Fibroblast of lung (primary cell): ENCODE measurements around the gene EEF1AKMT3. TPM values are rescaled to one million over a fixed set of nuclear protein-coding genes. Genes with fewer than 3 reads are reported as not detected.

Experiments used
- DNase-seq, 2 donors: peaks; one replicate each; pipeline versions ENCODE4 v3.0.0 to v3.0.0-alpha.2; 2010; ENCODE audit warnings: low read depth in 2 of 2
- H2AFZ ChIP-seq: 2 replicates; pipeline ENCODE4 v1.5.1; 2012; ENCODE audit warnings: low read length, control low read depth, inconsistent platforms
- H3K27ac ChIP-seq: 2 replicates; pipeline ENCODE4 v1.5.1; 2011; ENCODE audit warnings: low read length, control low read depth; ENCODE audit not compliant: insufficient read depth
- H3K27me3 ChIP-seq: 2 replicates; pipeline ENCODE4 v1.5.1; 2011; ENCODE audit warnings: mild to moderate bottlenecking, low read length; ENCODE audit not compliant: control insufficient read depth, insufficient read depth
- H3K36me3 ChIP-seq: 2 replicates; pipeline ENCODE4 v1.5.1; 2011; ENCODE audit warnings: low read length; ENCODE audit not compliant: control insufficient read depth, insufficient read depth
- H3K4me1 ChIP-seq: 2 replicates; pipeline ENCODE4 v1.5.1; 2011; ENCODE audit warnings: low read length; ENCODE audit not compliant: control insufficient read depth, insufficient read depth; ENCODE audit errors: extremely low read depth
- H3K4me2 ChIP-seq: 2 replicates; pipeline ENCODE4 v1.5.1; 2011; ENCODE audit warnings: low read length, control low read depth; ENCODE audit not compliant: insufficient read depth; ENCODE audit errors: extremely low read depth
- H3K4me3 ChIP-seq, 4 experiments: fragments of 200-600 bp in 1 of 4; sonication (generic) in 1 of 4; replicated peaks in 1 of 4; 2 replicates each; pipeline ENCODE4 v1.5.1; 2011 to 2016; ENCODE audit warnings: low read length in 4 of 4, low read depth in 3 of 4, mild to moderate bottlenecking in 3 of 4, control low read depth in 2 of 4, inconsistent platforms in 1 of 4, mixed read lengths in 1 of 4; ENCODE audit not compliant: insufficient read depth in 1 of 4; ENCODE audit errors: control extremely low read depth in 1 of 4
- H3K79me2 ChIP-seq: 2 replicates; pipeline ENCODE4 v1.5.1; 2012; ENCODE audit warnings: mild to moderate bottlenecking, low read length, inconsistent platforms; ENCODE audit not compliant: control insufficient read depth, insufficient read depth
- H3K9ac ChIP-seq: 2 replicates; pipeline ENCODE4 v1.5.1; 2011; ENCODE audit warnings: mild to moderate bottlenecking, low read length, control low read depth; ENCODE audit not compliant: insufficient read depth
- H3K9me3 ChIP-seq: 2 replicates; pipeline ENCODE4 v1.5.1; 2012; ENCODE audit warnings: low read depth, low read length; ENCODE audit not compliant: control insufficient read depth, insufficient read depth
- H4K20me1 ChIP-seq: 2 replicates; pipeline ENCODE4 v1.5.1; 2011; ENCODE audit warnings: low read length; ENCODE audit not compliant: control insufficient read depth, insufficient read depth; ENCODE audit errors: extremely low read depth
- EZH2 ChIP-seq: IDR thresholded peaks from 2 replicates; pipeline ENCODE4 v1.5.1; 2012; ENCODE audit warnings: low read length, control low read depth, mild to moderate bottlenecking; ENCODE audit errors: missing control alignments
- polyA plus RNA-seq, 2 donors: library from polyadenylated mRNA; depleted of rRNA in 1 of 2; stranded (reverse) in 1 of 2; unstranded in 1 of 2; fragments of >200 nt; gene quantifications; 2 replicates each; pipeline ENCODE4 v1.2.1, GENCODE V29; 2011 to 2012; ENCODE audit warnings: missing spikeins in 1 of 2
- total RNA-seq: library from RNA; depleted of rRNA; stranded (reverse); fragments of >200 nt; gene quantifications from 2 replicates; pipeline ENCODE4 v1.2.1, GENCODE V29; 2014
- TF ChIP-seq, protein P1 (sequence below), 2 donors: IDR thresholded peaks in 1 of 2; conservative IDR thresholded peaks in 1 of 2; 1 replicate in 1 of 2; 2 replicates in 1 of 2; pipeline ENCODE4 v1.5.1; 2011 to 2012; ENCODE audit warnings: low read length in 2 of 2, control low read depth in 1 of 2, inconsistent platforms in 1 of 2, low read depth in 1 of 2, mild to moderate bottlenecking in 1 of 2

EEF1AKMT3 gene
- total and polyA plus RNA-seq, 2 donors (not counting 1 experiment from before 2014, with no cell fraction given): 8.9 to 11.9 TPM

DNA sequence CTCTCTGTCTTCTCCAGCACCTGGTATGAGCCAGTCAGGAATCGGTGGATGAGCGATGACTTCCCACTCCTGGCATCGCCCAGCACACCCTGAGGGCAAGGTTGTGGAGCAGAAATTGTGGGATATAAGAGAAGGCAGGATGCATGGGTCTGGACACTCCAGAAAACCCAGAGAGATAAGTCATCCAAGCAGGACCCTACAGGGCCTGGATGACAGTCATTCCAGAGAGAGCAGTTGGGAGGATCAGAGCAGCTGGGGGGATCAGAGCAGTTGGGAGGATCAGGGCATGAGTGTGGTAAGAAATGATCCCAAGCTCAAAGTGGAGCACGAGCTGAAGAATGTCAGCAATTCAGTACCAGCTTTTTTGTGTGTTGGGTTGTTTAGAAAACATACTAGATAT, 37.8 kb upstream of the EEF1AKMT3 start:
- TF ChIP-seq, protein P1, sequence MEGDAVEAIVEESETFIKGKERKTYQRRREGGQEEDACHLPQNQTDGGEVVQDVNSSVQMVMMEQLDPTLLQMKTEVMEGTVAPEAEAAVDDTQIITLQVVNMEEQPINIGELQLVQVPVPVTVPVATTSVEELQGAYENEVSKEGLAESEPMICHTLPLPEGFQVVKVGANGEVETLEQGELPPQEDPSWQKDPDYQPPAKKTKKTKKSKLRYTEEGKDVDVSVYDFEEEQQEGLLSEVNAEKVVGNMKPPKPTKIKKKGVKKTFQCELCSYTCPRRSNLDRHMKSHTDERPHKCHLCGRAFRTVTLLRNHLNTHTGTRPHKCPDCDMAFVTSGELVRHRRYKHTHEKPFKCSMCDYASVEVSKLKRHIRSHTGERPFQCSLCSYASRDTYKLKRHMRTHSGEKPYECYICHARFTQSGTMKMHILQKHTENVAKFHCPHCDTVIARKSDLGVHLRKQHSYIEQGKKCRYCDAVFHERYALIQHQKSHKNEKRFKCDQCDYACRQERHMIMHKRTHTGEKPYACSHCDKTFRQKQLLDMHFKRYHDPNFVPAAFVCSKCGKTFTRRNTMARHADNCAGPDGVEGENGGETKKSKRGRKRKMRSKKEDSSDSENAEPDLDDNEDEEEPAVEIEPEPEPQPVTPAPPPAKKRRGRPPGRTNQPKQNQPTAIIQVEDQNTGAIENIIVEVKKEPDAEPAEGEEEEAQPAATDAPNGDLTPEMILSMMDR (conservative IDR thresholded peaks at IDR 0.05 in 1 of 2, IDR thresholded peaks at IDR 0.05 in 1 of 2; ENCODE audit: low read depth in 1 of 2, low read length in 2 of 2): no peak
- peak; percentile 37 for TF ChIP-seq EZH2
- no peak overlapping the region for H3K27ac ChIP-seq
- peaks cover 61% of the 10 kb centered on the region for H3K27me3 ChIP-seq
- no peak overlapping the region for H2AFZ ChIP-seq
- DNase-seq: no peak
- H3K36me3 ChIP-seq: no peaks in the 10 kb centered on the region
- no peak overlapping the region for H3K4me2 ChIP-seq
- H4K20me1 ChIP-seq: no peaks in the 10 kb centered on the region
- H3K4me3 ChIP-seq: no peak overlapping the region
- no peak overlapping the region for H3K9ac ChIP-seq
- peaks cover 3% of the 10 kb centered on the region for H3K4me1 ChIP-seq
- H3K9me3 ChIP-seq: no peaks in the 10 kb centered on the region
- H3K79me2 ChIP-seq: no peaks in the 10 kb centered on the region

DNA sequence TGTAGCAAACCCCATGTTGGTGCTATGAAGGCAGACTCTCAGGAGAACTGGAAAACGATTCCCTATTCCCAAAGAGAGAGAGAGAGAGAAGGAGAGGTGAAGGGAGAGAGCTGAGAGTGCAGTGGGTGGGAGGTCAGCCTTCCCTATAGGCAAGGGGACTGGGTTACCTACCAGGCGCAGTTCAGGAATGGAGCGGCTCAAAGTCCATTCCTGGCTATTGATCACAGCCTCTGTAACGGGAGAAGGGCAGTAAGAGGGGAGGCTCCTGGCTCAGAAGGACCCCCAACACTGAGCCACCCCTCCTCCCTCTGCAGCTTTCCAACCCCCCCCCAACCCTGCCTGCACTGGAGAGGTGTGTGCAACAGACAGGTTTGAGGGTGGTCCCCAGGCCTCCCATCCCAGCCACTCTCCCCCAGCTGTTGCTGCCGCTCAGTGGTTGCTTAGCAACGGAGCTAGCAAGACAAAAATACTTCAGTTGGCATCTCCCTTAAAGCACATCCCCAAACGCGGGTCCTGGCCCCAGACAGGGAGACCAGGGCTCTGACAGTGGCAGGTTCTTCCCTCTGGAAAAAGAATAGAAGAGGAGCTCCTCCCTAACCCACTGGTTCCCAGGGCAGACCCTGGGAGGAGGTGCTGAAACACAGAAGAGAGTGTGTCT, 37.1 kb upstream of the EEF1AKMT3 start:
- H3K4me2 ChIP-seq: no peak overlapping the region
- TF ChIP-seq, protein P1 (conservative IDR thresholded peaks at IDR 0.05 in 1 of 2, IDR thresholded peaks at IDR 0.05 in 1 of 2; ENCODE audit: low read depth in 1 of 2, low read length in 2 of 2): no peak
- no peak for TF ChIP-seq EZH2
- no peaks in the 10 kb centered on the region for H3K36me3 ChIP-seq
- no peaks in the 10 kb centered on the region for H3K9me3 ChIP-seq
- no peak overlapping the region for H2AFZ ChIP-seq
- no peak overlapping the region for H3K4me3 ChIP-seq
- no peaks in the 10 kb centered on the region for H4K20me1 ChIP-seq
- DNase-seq: no peak
- peaks cover 68% of the 10 kb centered on the region for H3K27me3 ChIP-seq
- peaks cover 3% of the 10 kb centered on the region for H3K4me1 ChIP-seq
- no peak overlapping the region for H3K9ac ChIP-seq
- no peak overlapping the region for H3K27ac ChIP-seq
- no peaks in the 10 kb centered on the region for H3K79me2 ChIP-seq

DNA sequence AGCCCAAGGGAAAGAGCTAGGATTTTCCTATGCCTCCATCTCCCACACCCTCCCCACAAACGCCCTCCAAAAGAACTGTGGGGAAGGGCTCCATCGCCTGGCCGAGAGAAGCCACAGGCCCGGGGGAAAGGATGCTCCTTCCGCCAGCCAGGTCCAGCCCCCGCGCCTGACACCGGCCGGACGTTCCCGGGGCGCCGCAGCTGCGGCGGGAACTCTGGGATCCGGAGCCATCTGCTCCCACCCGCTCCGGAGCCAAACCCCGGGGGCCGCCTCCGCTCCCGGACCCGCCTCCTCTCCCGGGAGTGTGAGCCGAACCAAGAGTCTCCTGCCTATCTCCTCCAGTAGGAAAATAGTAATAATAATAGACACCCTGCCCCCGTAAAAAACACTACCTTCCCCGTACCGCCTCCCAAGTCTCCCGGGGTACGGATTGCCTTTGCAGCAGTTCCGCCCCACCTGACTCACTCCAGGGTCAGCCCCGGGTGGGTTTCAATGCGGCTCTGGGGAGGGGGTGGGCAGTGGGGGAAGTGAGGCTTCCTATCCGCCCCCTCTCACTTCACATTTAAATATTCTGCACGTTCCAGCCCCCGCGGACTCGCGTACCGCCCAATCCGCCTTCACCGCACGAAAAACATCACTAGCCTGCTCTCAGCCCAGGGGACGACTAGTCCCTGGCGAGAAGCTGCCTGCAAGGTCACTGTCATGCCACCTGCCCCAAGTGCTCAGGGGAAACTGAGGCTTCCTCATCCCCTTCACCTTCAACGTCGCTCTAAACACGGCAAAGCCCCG, 36.3 kb upstream of the EEF1AKMT3 start:
- peak overlapping the region in 1 of 4 experiments; percentile 28 for H3K4me3 ChIP-seq
- peaks cover 3% of the 10 kb centered on the region for H3K4me1 ChIP-seq
- no peaks in the 10 kb centered on the region for H3K9me3 ChIP-seq
- DNase-seq: peak in 1 of 2 donors; percentile 15
- H3K27ac ChIP-seq: no peak overlapping the region
- H2AFZ ChIP-seq: no peak overlapping the region
- H3K27me3 ChIP-seq: peaks cover 76% of the 10 kb centered on the region
- no peaks in the 10 kb centered on the region for H3K36me3 ChIP-seq
- no peak overlapping the region for H3K9ac ChIP-seq
- TF ChIP-seq EZH2: no peak
- TF ChIP-seq, protein P1 (conservative IDR thresholded peaks at IDR 0.05 in 1 of 2, IDR thresholded peaks at IDR 0.05 in 1 of 2; ENCODE audit: low read depth in 1 of 2, low read length in 2 of 2): peak; percentile 19 to 45
- H3K79me2 ChIP-seq: no peaks in the 10 kb centered on the region
- peak overlapping the region; percentile 52 for H3K4me2 ChIP-seq
- no peaks in the 10 kb centered on the region for H4K20me1 ChIP-seq
